ENCODE measurements around the gene DNMT3B. TPM values are rescaled to one million over a fixed set of nuclear protein-coding genes. Genes with fewer than 3 reads are reported as not detected.

DNMT3B gene
- polyA plus RNA-seq, 2 donors = 0.46 to 0.96 TPM

DNA sequence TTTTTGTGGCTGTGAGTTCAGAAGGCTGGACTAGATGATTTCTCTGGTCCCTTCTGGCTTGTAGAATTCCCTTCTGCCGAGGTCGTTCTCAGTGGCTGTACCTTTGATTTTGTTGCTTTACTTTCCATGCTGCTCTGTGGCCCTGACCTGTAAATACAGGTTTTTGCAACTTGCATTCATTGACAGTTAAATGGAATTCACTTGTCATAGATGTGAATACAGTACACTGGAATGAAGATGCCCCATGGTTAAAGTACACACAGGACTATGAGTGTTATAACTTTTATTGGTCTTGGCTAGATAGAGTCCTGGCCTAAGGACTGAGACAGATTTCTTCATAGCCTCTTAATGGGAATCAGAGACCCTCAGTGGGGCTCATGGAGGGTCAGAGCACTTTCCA is 83.6 kb downstream of the DNMT3B start:
- 88 to 92% methylated on average over 2 of the region's 2 CpGs for WGBS, 2 donors
- Histone ChIP-seq H3K36me3 (ENCODE audit: control insufficient read depth in 2 of 2, insufficient read depth in 2 of 2, low read length in 1 of 2) (peaks cover 6 to 21% of the 10 kb centered on the region in 2 donors), H3K4me3 (ENCODE audit: low read depth in 1 of 2, low read length in 2 of 2) (no peak overlapping the region), H3K4me1 (ENCODE audit: control insufficient read depth in 2 of 2, insufficient read depth in 2 of 2, low read length in 1 of 2) (no peaks in the 10 kb centered on the region), H3K9me3 (ENCODE audit: control insufficient read depth in 2 of 2, insufficient read depth in 1 of 2, low read depth in 1 of 2, low read length in 1 of 2) (no peaks in the 10 kb centered on the region), H3K27me3 (ENCODE audit: control insufficient read depth in 1 of 2, insufficient read depth in 2 of 2, low read length in 2 of 2) (no peaks in the 10 kb centered on the region), H3K27ac (ENCODE audit: low read depth in 2 of 2, low read length in 1 of 2) (no peak overlapping the region)

DNA sequence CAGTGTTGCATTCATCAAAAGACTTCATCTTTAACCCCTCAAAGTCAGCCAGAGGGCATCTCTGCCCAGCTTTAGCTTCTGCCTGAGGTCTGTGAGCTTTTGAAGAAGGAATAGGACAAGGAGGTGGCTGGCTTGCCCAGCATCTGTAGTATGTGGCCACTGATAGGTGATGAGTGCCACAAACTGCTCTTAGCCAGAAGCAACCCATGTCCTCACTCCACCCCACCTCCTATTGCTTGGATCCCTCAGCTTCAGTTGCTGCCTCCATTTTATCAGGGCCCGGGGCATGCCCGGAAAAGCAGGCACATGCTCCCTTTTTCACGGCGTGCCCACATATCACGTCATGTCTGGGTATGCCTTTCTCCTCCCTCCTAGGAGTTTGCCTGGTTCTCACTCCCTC is 84.7 kb downstream of the DNMT3B start:
- Histone ChIP-seq H3K27ac (ENCODE audit: low read depth in 2 of 2, low read length in 1 of 2) (no peak overlapping the region), H3K4me1 (ENCODE audit: control insufficient read depth in 2 of 2, insufficient read depth in 2 of 2, low read length in 1 of 2) (no peaks in the 10 kb centered on the region), H3K4me3 (ENCODE audit: low read depth in 1 of 2, low read length in 2 of 2) (no peak overlapping the region), H3K36me3 (ENCODE audit: control insufficient read depth in 2 of 2, insufficient read depth in 2 of 2, low read length in 1 of 2) (peaks cover 6 to 16% of the 10 kb centered on the region in 2 donors), H3K9me3 (ENCODE audit: control insufficient read depth in 2 of 2, insufficient read depth in 1 of 2, low read depth in 1 of 2, low read length in 1 of 2) (no peaks in the 10 kb centered on the region), H3K27me3 (ENCODE audit: control insufficient read depth in 1 of 2, insufficient read depth in 2 of 2, low read length in 2 of 2) (no peaks in the 10 kb centered on the region)
- WGBS, 2 donors = 70 to 77% methylated on average over 5 of the region's 5 CpGs

DNA sequence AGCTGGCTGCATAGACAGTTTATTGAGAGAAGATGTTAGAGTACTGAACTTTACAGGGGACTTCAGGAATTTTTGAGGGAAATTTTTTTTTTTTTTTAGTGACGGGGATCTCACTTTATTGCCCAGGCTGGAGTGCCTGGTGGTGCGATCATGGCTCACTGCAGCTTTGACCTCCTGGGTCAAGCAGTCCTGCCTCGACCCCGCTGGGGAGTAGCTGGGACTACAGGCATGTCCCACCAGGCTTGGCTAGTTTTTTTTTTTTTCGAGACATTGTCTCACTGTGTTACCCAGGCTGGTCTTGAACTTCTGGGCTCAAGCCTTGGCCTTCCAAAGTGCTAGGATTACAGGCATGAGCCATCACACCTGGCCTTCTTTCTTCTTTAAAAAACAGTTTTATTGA is 85.8 kb downstream of the DNMT3B start:
- H3K36me3 ChIP-seq (ENCODE audit: control insufficient read depth in 2 of 2, insufficient read depth in 2 of 2, low read length in 1 of 2) = peaks cover 5 to 10% of the 10 kb centered on the region in 2 donors
- 92 to 96% methylated on average over 5 of the region's 5 CpGs for WGBS, 2 donors
- no peaks in the 10 kb centered on the region for H3K9me3 ChIP-seq (ENCODE audit: control insufficient read depth in 2 of 2, insufficient read depth in 1 of 2, low read depth in 1 of 2, low read length in 1 of 2)
- H3K4me3 ChIP-seq (ENCODE audit: low read depth in 1 of 2, low read length in 2 of 2) = no peak overlapping the region
- no peaks in the 10 kb centered on the region for H3K27me3 ChIP-seq (ENCODE audit: control insufficient read depth in 1 of 2, insufficient read depth in 2 of 2, low read length in 2 of 2)
- no peaks in the 10 kb centered on the region for H3K4me1 ChIP-seq (ENCODE audit: control insufficient read depth in 2 of 2, insufficient read depth in 2 of 2, low read length in 1 of 2)
- H3K27ac ChIP-seq (ENCODE audit: low read depth in 2 of 2, low read length in 1 of 2) = no peak overlapping the region

DNA sequence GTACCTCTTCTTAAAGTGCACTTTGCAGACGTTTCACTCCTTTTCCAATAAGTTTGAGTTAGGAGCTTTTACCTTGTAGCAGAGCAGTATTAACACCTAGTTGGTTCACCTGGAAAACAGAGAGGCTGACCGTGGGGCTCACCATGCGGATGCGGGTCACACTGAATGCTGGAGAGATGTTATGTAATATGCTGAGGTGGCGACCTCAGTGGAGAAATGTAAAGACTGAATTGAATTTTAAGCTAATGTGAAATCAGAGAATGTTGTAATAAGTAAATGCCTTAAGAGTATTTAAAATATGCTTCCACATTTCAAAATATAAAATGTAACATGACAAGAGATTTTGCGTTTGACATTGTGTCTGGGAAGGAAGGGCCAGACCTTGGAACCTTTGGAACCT is 86.7 kb downstream of the DNMT3B start:
- no peak overlapping the region for H3K4me3 ChIP-seq (ENCODE audit: low read depth in 1 of 2, low read length in 2 of 2)
- no peak overlapping the region for H3K27ac ChIP-seq (ENCODE audit: low read depth in 2 of 2, low read length in 1 of 2)
- H3K4me1 ChIP-seq (ENCODE audit: control insufficient read depth in 2 of 2, insufficient read depth in 2 of 2, low read length in 1 of 2) = no peaks in the 10 kb centered on the region
- 90 to 95% methylated on average over 6 of the region's 6 CpGs for WGBS, 2 donors
- no peaks in the 10 kb centered on the region for H3K9me3 ChIP-seq (ENCODE audit: control insufficient read depth in 2 of 2, insufficient read depth in 1 of 2, low read depth in 1 of 2, low read length in 1 of 2)
- peaks cover 5 to 10% of the 10 kb centered on the region in 2 donors for H3K36me3 ChIP-seq (ENCODE audit: control insufficient read depth in 2 of 2, insufficient read depth in 2 of 2, low read length in 1 of 2)
- H3K27me3 ChIP-seq (ENCODE audit: control insufficient read depth in 1 of 2, insufficient read depth in 2 of 2, low read length in 2 of 2) = no peaks in the 10 kb centered on the region

DNA sequence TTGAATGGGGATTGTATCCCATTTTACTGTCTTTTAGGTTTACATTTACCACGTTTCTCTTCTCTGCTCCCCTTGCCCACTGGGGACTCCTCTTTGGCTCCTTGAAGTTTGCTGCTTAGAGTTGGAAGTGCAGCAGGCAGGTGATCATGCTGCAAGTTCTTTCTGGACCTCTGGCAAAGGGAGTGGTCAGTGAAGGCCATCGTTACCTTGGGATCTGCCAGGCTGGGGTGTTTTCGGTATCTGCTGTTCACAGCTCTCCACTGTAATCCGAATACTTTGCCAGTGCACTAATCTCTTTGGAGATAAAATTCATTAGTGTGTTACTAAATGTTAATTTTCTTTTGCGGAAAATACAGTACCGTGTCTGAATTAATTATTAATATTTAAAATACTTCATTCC is 87.4 kb downstream of the DNMT3B start:
- WGBS, 2 donors = 90 to 96% methylated on average over 6 of the region's 6 CpGs
- H3K4me1 ChIP-seq (ENCODE audit: control insufficient read depth in 2 of 2, insufficient read depth in 2 of 2, low read length in 1 of 2) = no peaks in the 10 kb centered on the region
- H3K9me3 ChIP-seq (ENCODE audit: control insufficient read depth in 2 of 2, insufficient read depth in 1 of 2, low read depth in 1 of 2, low read length in 1 of 2) = no peaks in the 10 kb centered on the region
- no peak overlapping the region for H3K27ac ChIP-seq (ENCODE audit: low read depth in 2 of 2, low read length in 1 of 2)
- peaks cover 5 to 10% of the 10 kb centered on the region in 2 donors for H3K36me3 ChIP-seq (ENCODE audit: control insufficient read depth in 2 of 2, insufficient read depth in 2 of 2, low read length in 1 of 2)
- no peaks in the 10 kb centered on the region for H3K27me3 ChIP-seq (ENCODE audit: control insufficient read depth in 1 of 2, insufficient read depth in 2 of 2, low read length in 2 of 2)
- no peak overlapping the region for H3K4me3 ChIP-seq (ENCODE audit: low read depth in 1 of 2, low read length in 2 of 2)

DNA sequence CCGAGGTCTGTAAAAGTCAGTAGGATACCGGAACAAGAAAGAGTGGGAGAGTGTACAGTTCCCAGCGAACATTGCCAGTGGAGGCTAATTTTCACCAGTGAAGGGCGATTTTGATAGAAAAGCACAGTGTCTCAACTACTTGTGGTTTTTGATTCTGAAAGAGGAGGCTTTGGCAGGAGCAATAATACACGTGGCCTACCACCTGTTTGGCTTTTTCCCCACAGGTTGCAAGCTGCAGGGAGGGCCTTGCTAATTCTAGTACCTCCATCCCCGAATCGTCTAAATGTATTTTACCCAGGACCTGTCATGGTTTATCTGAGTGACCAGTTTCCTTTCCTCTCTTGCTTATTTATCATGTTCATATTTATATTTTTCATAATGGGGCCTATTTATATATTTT is 93.2 kb downstream of the DNMT3B start:
- H3K4me1 ChIP-seq (ENCODE audit: control insufficient read depth in 2 of 2, insufficient read depth in 2 of 2, low read length in 1 of 2) = no peaks in the 10 kb centered on the region
- 80 to 82% methylated on average over 7 of the region's 7 CpGs for WGBS, 2 donors
- H3K27me3 ChIP-seq (ENCODE audit: control insufficient read depth in 1 of 2, insufficient read depth in 2 of 2, low read length in 2 of 2) = no peaks in the 10 kb centered on the region
- H3K9me3 ChIP-seq (ENCODE audit: control insufficient read depth in 2 of 2, insufficient read depth in 1 of 2, low read depth in 1 of 2, low read length in 1 of 2) = no peaks in the 10 kb centered on the region
- no peak overlapping the region for H3K4me3 ChIP-seq (ENCODE audit: low read depth in 1 of 2, low read length in 2 of 2)
- H3K27ac ChIP-seq (ENCODE audit: low read depth in 2 of 2, low read length in 1 of 2) = no peak overlapping the region
- peaks cover 2 to 7% of the 10 kb centered on the region in 2 donors for H3K36me3 ChIP-seq (ENCODE audit: control insufficient read depth in 2 of 2, insufficient read depth in 2 of 2, low read length in 1 of 2)

DNA sequence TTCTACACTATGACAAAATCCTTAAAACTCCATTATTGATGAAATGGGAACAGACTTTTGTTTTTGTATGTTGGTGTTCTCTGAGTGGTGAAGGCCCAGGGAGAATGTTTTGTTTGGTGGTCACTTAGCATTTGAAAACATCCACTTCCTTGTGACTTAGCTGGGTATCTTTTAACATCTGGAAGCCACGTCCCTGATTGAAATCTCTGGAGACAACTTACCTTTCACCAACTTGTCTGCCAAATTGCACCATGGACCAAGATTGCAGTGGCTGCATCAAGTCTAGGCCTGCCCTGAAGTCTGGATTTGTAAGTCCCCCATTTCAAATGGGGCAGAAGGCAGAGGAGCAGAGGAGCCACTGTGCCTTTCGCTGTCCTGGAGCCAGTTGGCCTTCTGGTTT is 96.0 kb downstream of the DNMT3B start:
- no peaks in the 10 kb centered on the region for H3K27me3 ChIP-seq (ENCODE audit: control insufficient read depth in 1 of 2, insufficient read depth in 2 of 2, low read length in 2 of 2)
- peaks cover 2 to 4% of the 10 kb centered on the region in 2 donors for H3K36me3 ChIP-seq (ENCODE audit: control insufficient read depth in 2 of 2, insufficient read depth in 2 of 2, low read length in 1 of 2)
- no peak overlapping the region for H3K4me3 ChIP-seq (ENCODE audit: low read depth in 1 of 2, low read length in 2 of 2)
- H3K27ac ChIP-seq (ENCODE audit: low read depth in 2 of 2, low read length in 1 of 2) = no peak overlapping the region
- WGBS, 2 donors = 55 to 74% methylated on average over 2 of the region's 2 CpGs
- no peaks in the 10 kb centered on the region for H3K9me3 ChIP-seq (ENCODE audit: control insufficient read depth in 2 of 2, insufficient read depth in 1 of 2, low read depth in 1 of 2, low read length in 1 of 2)
- H3K4me1 ChIP-seq (ENCODE audit: control insufficient read depth in 2 of 2, insufficient read depth in 2 of 2, low read length in 1 of 2) = no peaks in the 10 kb centered on the region

Other genes with a start within 250 kb of the DNMT3B start
- 1 to 10 TPM; 1.1 to 1.2 TPM for gene NOL4L, start 177.1 kb upstream of the DNMT3B start, polyA plus RNA-seq
- under 1 TPM in 1 of 2 donors, not detected in 1; 0.02 TPM for gene C20orf203, start 88.4 kb upstream of the DNMT3B start, polyA plus RNA-seq
- gene COMMD7, start 18.9 kb upstream of the DNMT3B start, polyA plus RNA-seq = 10 to 100 TPM; 13.0 to 20.9 TPM
- gene MAPRE1, start 57.6 kb downstream of the DNMT3B start, polyA plus RNA-seq = 10 to 100 TPM; 13.9 to 38.9 TPM
- under 1 TPM; 0.11 to 0.28 TPM for gene EFCAB8, start 96.5 kb downstream of the DNMT3B start, polyA plus RNA-seq
- gene SUN5, start 242.0 kb downstream of the DNMT3B start, polyA plus RNA-seq = not detected
- gene BPIFB2, start 245.3 kb downstream of the DNMT3B start, polyA plus RNA-seq = under 1 TPM; 0.08 to 0.85 TPM

Data from esophagus (tissue), 2 donors.